ENCODE measurements around the gene ZNF358. TPM values are rescaled to one million over a fixed set of nuclear protein-coding genes. Genes with fewer than 3 reads are reported as not detected.
A peak's percentile ranks its signal among the peaks of the same experiment; 100 is the strongest.
"Not testable (repeated sequence)": the region's sequence is repeated elsewhere in the genome, so short reads cannot be mapped to it uniquely, and the experiment has no call there.

Gene ZNF358
- total RNA-seq, 1 donor from 2014 or later = 86.1 TPM

DNA sequence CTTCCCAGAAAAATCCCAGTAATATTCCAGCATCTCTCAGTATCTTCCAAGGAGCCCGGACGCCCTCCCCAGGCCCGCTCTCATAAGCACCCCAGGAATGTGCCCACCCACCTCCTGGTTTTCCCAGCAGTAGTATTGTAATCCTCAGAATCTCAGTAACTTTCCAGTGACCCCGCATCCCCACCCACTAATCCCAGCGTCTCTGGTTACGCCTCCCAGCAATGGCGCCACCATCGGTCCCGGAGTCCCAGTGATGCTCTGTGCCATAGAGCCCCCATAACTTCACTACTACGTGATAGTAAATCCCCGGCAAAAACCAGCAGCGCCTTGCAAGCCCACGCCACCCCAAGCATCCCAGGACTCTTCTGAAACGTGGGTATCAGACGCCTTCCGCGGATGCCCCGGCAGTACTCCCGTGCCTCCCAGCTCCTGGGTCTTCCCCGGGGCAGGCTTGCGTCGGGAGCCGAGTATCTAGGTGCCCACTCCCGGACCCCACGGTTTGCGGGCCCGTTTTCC, 18.7 kb downstream of the ZNF358 start:
- Mint-ChIP-seq H3K27ac (peak overlapping the region; percentile 97), H3K27me3 (no peaks in the 10 kb centered on the region), H3K9me3 (ENCODE audit: low read depth) (no peaks in the 10 kb centered on the region), H3K36me3 (ENCODE audit: insufficient read depth) (peaks cover 5% of the 10 kb centered on the region), H3K4me1 (ENCODE audit: low read depth) (peaks cover 3% of the 10 kb centered on the region), H3K4me3 (ENCODE audit: low read depth) (peak overlapping the region; percentile 92)
- DNase-seq (ENCODE audit: low spot score, unreplicated experiment) = no peak
- peak; percentile 3 for TF ChIP-seq CTCF (IDR thresholded peaks at IDR 0.05; ENCODE audit: unreplicated experiment)

DNA sequence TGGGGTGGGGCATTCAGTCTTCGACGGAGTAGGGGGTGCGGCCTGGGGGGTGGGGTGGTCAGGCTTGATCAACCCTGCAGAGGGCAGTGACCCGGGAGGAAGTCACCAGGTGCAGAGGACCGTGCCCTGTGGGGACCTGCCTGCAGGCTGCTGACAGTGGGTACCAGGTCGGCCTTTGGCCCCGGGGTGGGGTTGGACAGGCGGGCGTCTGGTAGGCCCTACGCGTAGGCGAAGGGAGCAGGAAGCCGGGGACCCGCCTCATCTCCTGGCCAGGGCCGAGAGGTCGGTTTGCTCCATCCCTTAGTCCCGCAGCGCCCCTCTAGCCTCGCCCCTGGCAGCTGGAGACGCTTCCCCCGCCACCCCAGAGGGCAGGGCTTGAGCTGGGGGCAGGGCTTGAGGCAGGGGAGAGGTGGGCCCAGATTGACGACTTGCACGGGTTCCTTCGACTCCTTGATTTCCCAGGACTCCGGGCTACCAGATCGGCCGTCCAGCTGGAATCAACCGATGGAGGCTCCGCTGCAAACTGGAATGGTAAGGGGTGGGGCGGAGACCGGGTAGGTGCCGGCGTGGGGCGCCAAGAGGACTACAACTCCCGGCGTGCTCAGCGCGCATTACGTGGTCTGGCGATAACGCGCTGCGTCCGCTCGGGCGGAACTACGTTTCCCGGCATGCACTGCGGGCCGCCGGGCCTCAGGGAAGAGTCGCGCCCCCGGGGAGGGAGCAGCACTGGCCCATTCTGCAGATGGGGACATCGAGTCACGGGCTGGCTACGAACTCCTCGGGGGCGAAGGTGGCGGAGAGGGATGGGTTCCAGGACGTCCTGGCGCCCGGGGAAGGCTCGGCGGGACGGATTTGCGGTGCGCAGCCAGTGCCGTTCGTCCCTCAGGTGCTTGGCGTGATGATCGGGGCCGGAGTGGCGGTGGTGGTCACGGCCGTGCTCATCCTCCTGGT, 19.4 kb downstream of the ZNF358 start, which contains the start of gene PNPLA6:
Gene PNPLA6, plus strand, starts transcription at position 671 of the 951 bp plus-strand sequence. Its CDS starts 72 bp downstream, at position 743.
- peaks cover 7% of the 10 kb centered on the region for H3K36me3 Mint-ChIP-seq (ENCODE audit: insufficient read depth)
- TF ChIP-seq CTCF (IDR thresholded peaks at IDR 0.05; ENCODE audit: unreplicated experiment) = no peak
- no peaks in the 10 kb centered on the region for H3K9me3 Mint-ChIP-seq (ENCODE audit: low read depth)
- peaks cover 3% of the 10 kb centered on the region for H3K4me1 Mint-ChIP-seq (ENCODE audit: low read depth)
- peak within 1 kb of the TSS; percentile 92 for H3K4me3 Mint-ChIP-seq (ENCODE audit: low read depth)
- H3K27me3 Mint-ChIP-seq = no peaks in the 10 kb centered on the region
- H3K27ac Mint-ChIP-seq = peak within 1 kb of the TSS; percentile 97
- DNase-seq (ENCODE audit: low spot score, unreplicated experiment) = peak; percentile 92

DNA sequence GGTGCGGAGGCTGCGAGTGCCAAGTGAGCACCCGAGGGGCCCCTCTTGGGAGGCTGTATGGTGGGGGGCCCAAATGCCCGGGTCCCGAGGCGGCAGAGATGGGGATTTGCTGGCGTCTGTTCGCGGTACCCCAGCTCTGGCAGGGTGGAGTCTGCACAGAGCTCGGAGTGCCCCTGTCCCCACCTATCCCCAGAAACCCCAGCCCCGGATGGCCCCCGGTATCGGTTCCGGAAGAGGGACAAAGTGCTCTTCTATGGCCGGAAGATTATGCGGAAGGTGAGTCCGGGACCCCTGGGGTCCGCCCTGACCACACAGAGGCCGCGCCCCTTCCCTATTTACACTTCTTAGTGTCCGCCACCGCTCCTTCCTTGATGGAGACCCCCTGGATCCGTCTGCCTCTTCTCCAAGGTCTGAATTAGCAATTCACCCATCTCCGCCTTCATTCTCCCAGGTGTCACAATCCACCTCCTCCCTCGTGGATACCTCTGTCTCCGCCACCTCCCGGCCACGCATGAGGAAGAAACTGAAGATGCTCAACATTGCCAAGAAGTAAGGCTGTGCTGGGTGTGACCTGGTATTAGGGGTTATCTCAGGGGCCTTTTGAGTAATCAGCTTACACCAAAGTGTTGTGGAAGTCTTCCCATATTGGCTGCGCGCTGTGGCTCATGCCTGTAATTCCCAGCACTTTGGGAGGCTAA, 20.2 kb downstream of the ZNF358 start:
- no peak for TF ChIP-seq CTCF (IDR thresholded peaks at IDR 0.05; ENCODE audit: unreplicated experiment)
- no peak for DNase-seq (ENCODE audit: low spot score, unreplicated experiment)
- H3K27ac Mint-ChIP-seq = peak overlapping the region; percentile 91
- H3K36me3 Mint-ChIP-seq (ENCODE audit: insufficient read depth) = peaks cover 8% of the 10 kb centered on the region
- peaks cover 3% of the 10 kb centered on the region for H3K4me1 Mint-ChIP-seq (ENCODE audit: low read depth)
- peak overlapping the region; percentile 92 for H3K4me3 Mint-ChIP-seq (ENCODE audit: low read depth)
- H3K27me3 Mint-ChIP-seq = no peaks in the 10 kb centered on the region
- H3K9me3 Mint-ChIP-seq (ENCODE audit: low read depth) = no peaks in the 10 kb centered on the region

DNA sequence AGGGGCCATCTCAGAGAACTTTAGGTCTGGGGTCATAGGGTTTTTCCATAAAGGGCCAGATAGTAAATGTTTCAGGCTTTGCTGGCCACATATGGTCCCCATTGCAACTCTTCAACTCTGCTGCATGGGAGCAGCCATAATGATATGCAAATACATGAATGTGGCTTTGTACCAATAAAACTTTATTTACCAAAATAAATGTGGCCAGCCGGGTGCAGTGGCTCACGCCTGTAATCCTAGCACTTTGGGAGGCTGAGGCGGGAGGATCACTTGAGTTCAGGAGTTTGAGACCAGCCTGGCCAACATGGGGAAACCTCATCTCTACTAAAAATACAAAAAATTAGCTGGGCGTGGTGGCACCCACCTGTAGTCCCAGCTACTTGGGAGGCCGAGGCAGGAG, 23.1 kb downstream of the ZNF358 start:
- not testable (repeated sequence) for H3K9me3 Mint-ChIP-seq (ENCODE audit: low read depth); H3K27ac Mint-ChIP-seq; DNase-seq (ENCODE audit: low spot score, unreplicated experiment); H3K27me3 Mint-ChIP-seq; H3K4me3 Mint-ChIP-seq (ENCODE audit: low read depth); H3K4me1 Mint-ChIP-seq (ENCODE audit: low read depth)
- peaks cover 13% of the 10 kb centered on the region for H3K36me3 Mint-ChIP-seq (ENCODE audit: insufficient read depth)

GRCh38 chr19:7539827-7540425, 24.0 kb downstream of the ZNF358 start:
- Mint-ChIP-seq H3K4me1 (ENCODE audit: low read depth) (peaks cover 3% of the 10 kb centered on the region), H3K36me3 (ENCODE audit: insufficient read depth) (peaks cover 15% of the 10 kb centered on the region), H3K4me3 (ENCODE audit: low read depth) (no peak overlapping the region), H3K9me3 (ENCODE audit: low read depth) (no peaks in the 10 kb centered on the region), H3K27ac (no peak overlapping the region), H3K27me3 (no peaks in the 10 kb centered on the region)
- TF ChIP-seq CTCF (IDR thresholded peaks at IDR 0.05; ENCODE audit: unreplicated experiment) = no peak
- DNase-seq (ENCODE audit: low spot score, unreplicated experiment) = no peak

All from progenitor cell of endocrine pancreas (in vitro differentiated cells).